GM12873 (cell line): ENCODE data around the gene SH2B3.

Experiments used
- CTCF ChIP-seq: IDR thresholded peaks from 2 replicates; pipeline ENCODE4 v1.5.1; 2012; ENCODE audit warnings: low read depth, mild to moderate bottlenecking, moderate library complexity, low read length, control low read depth; ENCODE audit not compliant: insufficient read depth; ENCODE audit errors: missing control alignments

The SH2B3 gene

GRCh38 chr12:111424189-111424792 lies 18.6 kb downstream of the SH2B3 start:
- TF ChIP-seq CTCF, result no peak

GRCh38 chr12:111424793-111425251 lies 19.1 kb downstream of the SH2B3 start:
- peak; percentile 38 for TF ChIP-seq CTCF

GRCh38 chr12:111425655-111426054 lies 19.9 kb downstream of the SH2B3 start:
- no peak for TF ChIP-seq CTCF

GRCh38 chr12:111426344-111427185 lies 20.8 kb downstream of the SH2B3 start:
- TF ChIP-seq CTCF, result no peak

GRCh38 chr12:111427417-111428074 lies 21.8 kb downstream of the SH2B3 start:
- TF ChIP-seq CTCF, result no peak

GRCh38 chr12:111428081-111428727 lies 22.5 kb downstream of the SH2B3 start:
- no peak for TF ChIP-seq CTCF
